T47D (cell line): ENCODE data around the gene PATJ.

Experiments used
- DNase-seq, 2 experiments: peaks; one replicate each; pipeline versions ENCODE4 v3.0.0 to v3.0.0-alpha.2; 2011 to 2012; ENCODE audit warnings: low read depth in 1 of 2, low spot score in 1 of 2
- JUND ChIP-seq: IDR thresholded peaks from 2 replicates; pipeline ENCODE4 v1.6.1; 2012; ENCODE audit warnings: low read depth
- in situ Hi-C: cut with HindIII; loops from 2 replicates; pipeline ENCODE4 v1.10.0; 2016; ENCODE audit warnings: low sequenced_read_pairs, low pct_unique_long_range_greater_than_20kb

The PATJ gene

DNA sequence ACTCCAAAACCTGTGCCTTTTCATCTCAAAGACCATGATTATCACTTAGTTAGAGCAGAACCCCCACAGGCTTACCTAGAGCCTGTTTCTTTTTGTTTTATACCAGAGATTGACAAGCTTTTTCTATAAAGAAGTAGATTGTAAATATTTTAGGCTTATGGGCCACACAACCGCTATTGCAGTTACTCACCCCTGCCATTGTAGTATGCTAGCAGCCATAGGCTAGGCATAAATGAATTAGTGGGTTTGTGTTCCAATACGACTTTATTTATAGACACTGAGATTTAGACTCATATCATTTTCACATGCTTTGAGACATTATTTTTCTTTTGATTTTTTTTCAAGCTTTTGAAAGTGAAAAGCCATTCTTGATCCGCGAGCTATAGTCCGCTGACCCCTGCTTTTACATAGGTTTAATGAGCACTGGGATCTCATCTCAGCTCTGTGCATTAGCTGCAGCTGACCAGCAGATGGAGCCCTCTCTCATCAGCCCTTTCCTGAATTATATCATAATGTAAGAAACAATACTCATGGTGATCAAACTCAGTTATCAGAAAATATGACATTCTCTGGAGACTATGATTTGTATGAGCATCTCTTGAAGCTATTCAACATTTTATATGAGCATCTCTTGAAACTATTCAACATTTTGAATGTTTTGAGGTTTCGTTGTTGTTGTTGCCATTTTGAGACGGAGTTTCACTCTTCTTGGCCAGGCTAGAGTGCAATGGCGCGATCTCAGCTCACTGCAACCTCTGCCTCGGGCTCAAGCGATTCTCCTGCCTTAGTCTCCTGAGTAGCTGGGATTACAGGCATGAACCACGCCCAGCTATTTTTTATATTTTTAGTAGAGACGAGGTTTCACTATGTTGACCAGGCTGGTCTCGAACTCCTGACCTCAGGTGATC lies 340.4 kb downstream of the PATJ start:
- in situ Hi-C loops = no loop called here
- DNase-seq = peak; percentile 7 to 38
- no peak for TF ChIP-seq JUND

DNA sequence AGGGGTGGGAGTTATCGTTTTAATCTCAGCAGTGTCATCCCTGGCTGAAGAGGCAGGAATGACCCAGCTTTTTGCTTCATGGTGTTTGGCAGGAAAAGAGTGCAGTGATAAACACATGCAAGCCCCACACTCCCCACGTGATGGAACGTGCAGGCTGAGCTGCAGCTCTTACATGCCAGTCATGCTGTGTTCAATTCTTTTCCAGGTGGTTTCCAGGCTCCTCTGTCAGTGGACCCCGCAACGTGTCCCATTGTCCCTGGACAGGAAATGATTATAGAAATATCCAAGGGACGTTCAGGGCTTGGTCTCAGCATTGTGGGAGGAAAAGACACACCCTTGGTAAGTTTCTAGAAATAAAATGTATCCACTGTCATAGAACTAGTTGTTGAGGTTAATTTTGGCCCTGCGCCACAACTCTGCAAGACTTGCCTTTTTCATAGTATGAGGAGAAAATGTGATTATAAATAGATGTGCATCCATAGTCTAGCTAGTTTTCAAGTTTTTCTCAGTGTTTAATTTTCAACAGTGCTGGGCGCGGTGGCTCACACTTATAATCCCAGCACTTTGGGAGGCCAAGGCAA lies 342.1 kb downstream of the PATJ start:
- in situ Hi-C loops = no loop called here
- no peak for DNase-seq
- no peak for TF ChIP-seq JUND

DNA sequence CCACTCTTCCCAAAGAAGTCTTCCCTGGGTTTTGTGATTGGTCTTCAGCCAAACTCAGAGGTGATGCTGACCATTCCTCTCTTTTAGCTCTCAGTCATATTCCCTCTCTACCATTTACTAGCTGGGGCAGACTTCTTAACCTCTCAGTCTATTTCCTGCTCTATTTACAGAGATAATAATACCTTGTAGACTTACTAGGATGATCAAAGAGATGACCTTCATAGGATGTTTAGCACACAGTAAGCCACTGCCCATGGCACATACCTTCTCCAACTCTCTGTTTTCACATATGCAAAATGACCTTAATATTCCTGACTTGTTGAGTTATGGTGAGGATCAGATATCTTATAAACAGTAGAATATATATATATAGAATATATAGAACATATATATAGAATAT lies 346.2 kb downstream of the PATJ start:
- in situ Hi-C loops = no loop called here
- DNase-seq = no peak

DNA sequence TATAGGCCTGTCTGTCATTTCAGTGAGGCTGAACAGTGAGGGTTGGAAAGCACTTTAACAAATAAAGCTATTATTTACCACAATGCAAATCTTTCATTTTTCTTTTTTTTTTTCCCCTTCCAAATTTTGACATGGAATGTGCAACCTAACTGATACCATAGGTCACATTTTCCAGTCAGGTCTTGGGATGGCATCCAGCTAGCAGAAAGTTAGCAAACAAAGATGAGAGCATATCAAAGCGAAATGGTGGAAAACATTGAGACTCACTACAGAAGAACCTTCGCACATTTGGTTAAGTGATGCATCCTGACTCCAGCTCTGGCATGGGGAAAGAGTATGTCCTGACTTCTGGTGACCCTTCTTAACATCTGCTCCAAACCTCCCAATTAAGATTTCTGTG lies 347.3 kb downstream of the PATJ start:
- no peak for TF ChIP-seq JUND
- DNase-seq = no peak
- in situ Hi-C loops = no loop called here

More for the DNA sequence above, 346.2 kb downstream of the PATJ start:
- no peak for TF ChIP-seq JUND

DNA sequence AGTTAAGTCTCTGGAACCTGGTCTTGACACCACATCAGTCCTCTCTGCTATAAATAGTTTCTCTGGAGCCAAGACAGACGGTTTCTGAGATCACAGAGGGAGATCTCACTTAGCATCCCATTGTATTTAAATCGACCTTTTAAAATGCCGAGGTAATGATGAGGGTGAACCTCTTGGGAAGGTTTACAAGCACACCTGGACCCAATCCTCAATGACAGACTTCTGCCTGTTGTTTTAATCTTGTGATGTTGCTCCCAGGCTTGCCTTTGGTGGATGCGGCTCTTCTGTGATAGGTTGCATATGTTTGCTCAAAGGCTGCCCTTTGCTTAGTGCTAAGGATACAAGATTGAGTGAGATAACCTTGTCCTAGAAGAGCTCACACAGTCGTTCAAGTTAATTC lies 347.7 kb downstream of the PATJ start:
- in situ Hi-C loops = no loop called here
- no peak for DNase-seq
- TF ChIP-seq JUND = no peak

DNA sequence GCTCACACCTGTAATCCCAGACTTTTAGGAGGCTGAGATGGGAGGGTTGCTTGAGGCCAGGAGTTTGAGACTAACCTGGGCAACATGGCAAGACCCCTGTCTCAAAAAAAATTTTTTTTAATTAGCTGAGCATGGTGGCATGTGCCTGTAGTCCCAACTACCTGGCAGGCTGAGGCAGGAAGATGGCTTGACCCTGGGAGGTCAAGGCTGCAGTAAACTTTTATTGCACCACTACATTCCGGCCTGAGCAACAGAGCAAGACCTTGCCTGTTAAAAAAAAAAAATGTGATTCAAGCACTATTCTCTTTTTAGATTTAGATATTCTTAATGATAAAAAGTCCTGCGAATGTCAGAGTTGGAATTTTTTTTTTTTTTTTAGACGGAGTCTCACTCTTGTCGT lies 349.8 kb downstream of the PATJ start:
- DNase-seq = no peak
- in situ Hi-C loops = no loop called here
- no peak for TF ChIP-seq JUND

DNA sequence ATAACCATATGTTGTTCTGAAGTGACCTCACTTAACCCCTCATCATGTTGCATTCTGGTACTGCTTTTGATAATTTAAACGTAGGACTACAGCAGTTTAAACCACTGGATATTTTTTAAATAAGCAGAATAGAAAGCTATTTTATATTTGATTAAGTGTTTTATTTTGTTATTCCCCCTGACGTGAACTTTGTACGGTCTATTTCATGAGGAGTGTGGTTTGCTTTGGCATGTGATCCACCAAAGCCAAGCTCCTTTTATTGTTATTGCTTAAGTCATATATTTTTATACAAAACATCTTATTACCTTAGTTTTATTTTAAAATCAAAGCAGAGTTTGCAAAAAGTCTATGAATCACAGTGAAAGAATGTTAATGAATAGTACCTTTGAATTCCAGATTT lies 351.0 kb downstream of the PATJ start:
- in situ Hi-C loops = no loop called here
- TF ChIP-seq JUND = no peak
- DNase-seq = no peak

DNA sequence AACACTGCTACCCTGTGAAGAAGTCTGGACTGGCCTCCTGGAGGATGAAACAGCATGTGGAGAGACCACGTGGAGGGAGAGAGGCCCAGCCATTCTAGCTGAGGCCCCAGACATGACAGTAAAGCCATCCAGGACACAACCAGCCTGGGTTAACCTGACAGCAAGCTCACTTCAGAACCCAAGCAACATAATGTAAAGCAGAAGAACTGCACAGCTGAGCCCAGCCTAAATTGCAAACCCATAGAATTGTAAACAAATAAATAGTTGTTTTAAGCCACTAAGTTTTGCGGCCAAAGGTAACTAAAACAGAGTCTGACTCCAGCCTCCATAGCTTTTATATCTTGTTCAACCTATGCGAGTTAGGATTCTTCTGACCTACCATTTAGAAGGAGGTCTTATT lies 355.2 kb downstream of the PATJ start:
- TF ChIP-seq JUND = no peak
- in situ Hi-C loops = no loop called here
- DNase-seq = no peak

DNA sequence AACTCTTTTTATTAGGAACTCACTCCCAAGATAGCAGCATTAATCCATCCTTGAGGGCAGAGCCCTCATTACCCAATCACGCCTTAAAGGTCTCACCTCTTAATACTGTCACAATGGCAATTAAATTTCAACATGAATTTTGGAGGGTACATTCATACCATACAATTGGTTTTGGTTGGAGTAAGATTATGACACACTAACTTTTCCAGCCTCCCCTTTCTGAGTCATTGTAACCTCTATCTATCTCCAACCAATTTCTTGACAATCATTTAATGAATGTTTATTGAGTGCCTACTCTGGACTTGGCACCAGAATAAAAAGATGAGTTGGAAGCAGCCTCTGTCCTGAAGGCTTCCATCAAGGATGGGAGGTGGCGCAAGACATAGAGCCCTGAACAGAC lies 358.2 kb downstream of the PATJ start:
- in situ Hi-C loops = no loop called here
- TF ChIP-seq JUND = no peak
- DNase-seq = no peak

DNA sequence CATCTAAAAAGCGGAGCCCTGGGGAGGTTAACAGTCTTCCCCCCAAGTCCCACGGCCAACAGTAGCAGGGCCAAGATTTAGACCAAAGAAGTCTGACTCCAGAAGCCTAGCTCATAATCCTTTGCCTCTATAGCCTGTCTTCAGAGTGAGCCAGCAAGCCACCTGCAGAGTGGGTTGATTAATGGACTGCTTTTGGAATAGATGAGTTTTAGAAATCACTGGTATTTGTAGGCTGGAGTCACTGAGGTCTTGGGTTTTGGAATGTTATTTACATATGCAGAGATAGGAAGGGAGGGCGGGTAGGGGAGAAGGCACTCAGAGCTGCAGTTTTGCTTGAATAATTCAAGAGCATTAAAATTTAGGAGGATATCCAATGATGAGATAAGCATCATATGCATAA lies 361.6 kb downstream of the PATJ start:
- no peak for DNase-seq
- in situ Hi-C loops = no loop called here
- TF ChIP-seq JUND = no peak

DNA sequence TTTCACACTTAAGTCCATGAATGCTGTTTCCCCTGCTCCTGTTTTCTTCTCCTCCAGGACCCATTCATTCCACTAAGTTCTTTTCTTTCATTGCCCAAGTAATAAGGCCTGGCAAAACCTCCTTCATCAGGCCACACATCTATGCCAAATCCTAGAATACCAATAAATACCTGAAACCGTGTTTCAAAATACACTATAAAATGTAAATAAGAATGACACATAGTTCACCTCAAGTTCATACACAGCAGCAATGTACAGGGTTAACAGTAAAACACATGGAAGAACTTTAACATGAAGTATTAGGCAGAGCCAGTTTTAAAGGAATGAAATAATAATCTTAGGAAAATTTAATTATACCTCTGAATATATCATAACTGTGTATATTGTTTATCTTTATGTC lies 365.6 kb downstream of the PATJ start:
- TF ChIP-seq JUND = no peak
- DNase-seq = no peak
- in situ Hi-C loops = no loop called here

DNA sequence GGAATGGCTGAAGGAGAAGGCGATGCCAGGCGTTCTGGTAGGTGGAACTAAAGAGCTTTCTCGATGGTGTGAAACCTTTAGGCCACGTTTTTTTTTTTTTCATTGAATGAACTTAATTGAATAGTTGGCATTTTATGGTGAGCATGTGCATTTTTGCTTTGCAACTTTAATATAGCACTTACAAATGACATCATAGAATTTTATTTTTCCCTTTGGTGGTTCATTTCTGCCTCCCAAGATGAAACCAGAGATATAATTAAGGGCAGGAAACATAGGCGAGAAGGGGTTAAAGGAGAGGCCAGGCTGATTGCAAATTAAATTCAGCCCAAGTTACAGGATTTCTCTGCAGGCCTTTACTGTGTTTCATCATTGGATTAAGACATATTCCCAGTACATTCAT lies 366.8 kb downstream of the PATJ start:
- no peak for TF ChIP-seq JUND
- no peak for DNase-seq
- in situ Hi-C loops = no loop called here

DNA sequence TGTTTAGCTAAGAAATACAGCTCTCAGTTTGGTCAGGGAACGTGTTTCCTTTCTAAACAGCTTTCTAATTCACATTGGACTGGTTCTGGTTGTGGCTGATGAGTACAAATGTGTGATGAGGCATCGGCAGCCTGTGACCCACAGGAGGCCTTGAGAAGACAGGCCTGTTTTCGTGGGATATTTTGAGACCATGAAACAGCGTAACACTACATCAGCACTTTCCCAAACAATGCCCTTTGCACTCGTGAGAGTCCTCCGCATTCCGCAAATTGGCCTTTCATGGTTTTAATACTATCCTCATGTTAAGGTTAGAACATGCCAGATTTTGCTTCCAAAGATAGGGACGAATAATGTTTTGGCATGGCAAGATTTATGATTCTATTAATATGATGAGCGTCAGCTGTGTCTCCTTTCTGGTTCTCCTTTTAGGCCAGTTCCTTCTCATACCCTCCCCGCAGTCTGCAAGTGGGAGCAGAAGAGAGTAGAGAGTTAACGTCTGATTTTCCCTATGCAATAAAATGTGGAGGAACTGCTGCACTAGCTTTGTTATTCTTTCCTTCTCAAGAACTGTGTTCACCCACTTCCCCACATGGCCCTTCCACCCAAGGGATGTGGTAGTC lies 368.0 kb downstream of the PATJ start:
- in situ Hi-C loops = no loop called here
- no peak for TF ChIP-seq JUND
- DNase-seq = no peak

DNA sequence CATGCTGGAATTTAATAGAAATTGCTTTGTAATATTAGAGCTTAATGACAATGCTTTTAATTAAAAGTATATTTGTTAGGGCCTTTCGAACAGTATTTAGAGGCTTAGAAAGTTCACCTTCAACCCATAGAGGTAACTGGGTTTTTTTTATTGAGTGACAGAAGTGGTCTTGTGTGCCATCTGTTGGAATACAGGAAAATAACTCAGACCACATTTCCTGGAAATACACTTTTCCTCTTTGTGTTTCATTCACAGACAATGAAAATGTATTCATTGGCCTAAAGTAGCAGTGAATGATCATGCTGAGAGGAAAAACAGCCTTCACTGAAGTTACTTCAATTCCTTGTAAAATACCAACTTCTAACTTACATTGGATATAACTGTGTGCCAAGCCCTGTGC lies 368.8 kb downstream of the PATJ start:
- in situ Hi-C loops = no loop called here
- no peak for DNase-seq
- no peak for TF ChIP-seq JUND
